ENCODE measurements around the gene PRKAR1A.

GRCh38 chr17:68534695-68535088 lies 22.5 kb downstream of the PRKAR1A start:
- TF ChIP-seq CTCF (IDR thresholded peaks at IDR 0.05) (no peak), POLR2A (IDR thresholded peaks at IDR 0.05) (no peak)

Measured in suprapubic skin (tissue), 3 donors.